Measurements from ENCODE around the gene PPIL3. TPM values are rescaled to one million over a fixed set of nuclear protein-coding genes. Genes with fewer than 3 reads are reported as not detected.

PPIL3 gene
- total RNA-seq (10 to 100 TPM; 19.1 to 50.9 (median 38.2) TPM), polyA plus RNA-seq (10 to 100 TPM; 38.4 to 64.7 TPM)
- long read RNA-seq, donor 1, transcript PPIL3-201 (7 exons, 1,370 nt) = minor isoform, 6 of 29 reads
- long read RNA-seq, donor 1, transcript PPIL3-202 (7 exons, 1,194 nt) = major isoform, 7 of 29 reads
- long read RNA-seq, donor 1, partial matches to known transcripts = 0 of 29 reads
- long read RNA-seq, donor 1, other reads (novel, unspliced or antisense) = 15 of 29 reads
- long read RNA-seq, donor 2, transcript PPIL3-202 (7 exons, 1,194 nt) = major isoform, 5 of 18 reads
- long read RNA-seq, donor 2, partial matches to known transcripts = 0 of 18 reads
- long read RNA-seq, donor 2, other reads (novel, unspliced or antisense) = 8 of 18 reads
- long read RNA-seq, donor 3, partial matches to known transcripts = 0 of 19 reads
- long read RNA-seq, donor 3, other reads (novel, unspliced or antisense) = 10 of 19 reads

GRCh38 chr2:200888704-200889625 lies at the start of gene PPIL3, which contains the start of gene NIF3L1:
PPIL3 (minus strand) TSS chr2:200889077; CDS start chr2:200887615, 1,462 bp downstream.
NIF3L1 (plus strand) TSS chr2:200889371; CDS start chr2:200891944, 2,573 bp downstream.
- intact Hi-C loops (cut with DNase I) = loop anchor here in 2 of 4 donors (10.0 kb wide), 1 partner anchor 174 kb away; no protein-coding TSS in a partner anchor
- Histone ChIP-seq H3K27ac (peak within 1 kb of the TSS; percentile 66 to 78), H3K4me1 (ENCODE audit: insufficient read depth) (peaks cover 7% of the 10 kb centered on the region), H3K36me3 (no peaks in the 10 kb centered on the region), H3K27me3 (no peaks in the 10 kb centered on the region), H3K9me3 (no peaks in the 10 kb centered on the region), H3K4me3 (peak within 1 kb of the TSS; percentile 66)
- no peak for TF ChIP-seq EP300 (IDR thresholded peaks at IDR 0.05)
- TF ChIP-seq CTCF (IDR thresholded peaks at IDR 0.05) = no peak
- TF ChIP-seq POLR2A (IDR thresholded peaks at IDR 0.05) = no peak
- peak; percentile 94 to 96 (median 94) for DNase-seq
- 0% methylated on average over 50 of the region's 50 CpGs for WGBS, 3 donors

- intact Hi-C loops (cut with DNase I) = no loop called here
- H3K36me3 ChIP-seq = no peaks in the 10 kb centered on the region
- WGBS, 3 donors = 10 to 34% (median 12%) methylated on average over 3 of the region's 3 CpGs
These were observed 42.2 kb upstream of the PPIL3 start for GRCh38 chr2:200930947-200931626.

GRCh38 chr2:200929334-200930249 lies 40.7 kb upstream of the PPIL3 start:
- Histone ChIP-seq H3K36me3 (no peaks in the 10 kb centered on the region), H3K27ac (no peak overlapping the region), H3K27me3 (no peaks in the 10 kb centered on the region), H3K4me3 (no peak overlapping the region), H3K9me3 (no peaks in the 10 kb centered on the region), H3K4me1 (ENCODE audit: insufficient read depth) (no peaks in the 10 kb centered on the region)
- WGBS, 3 donors = 62 to 81% (median 72%) methylated on average over 2 of the region's 2 CpGs
- intact Hi-C loops (cut with DNase I) = loop anchor here in 1 of 4 donors (10.0 kb wide), 1 partner anchor 65 kb away; no protein-coding TSS in a partner anchor
- no peak for TF ChIP-seq POLR2A (IDR thresholded peaks at IDR 0.05)
- no peak for TF ChIP-seq CTCF (IDR thresholded peaks at IDR 0.05)
- no peak for TF ChIP-seq EP300 (IDR thresholded peaks at IDR 0.05)
- no peak for DNase-seq

More at GRCh38 chr2:200930947-200931626, 42.2 kb upstream of the PPIL3 start:
- Histone ChIP-seq H3K4me1 (ENCODE audit: insufficient read depth) (no peaks in the 10 kb centered on the region), H3K27ac (no peak overlapping the region), H3K4me3 (no peak overlapping the region), H3K27me3 (no peaks in the 10 kb centered on the region), H3K9me3 (no peaks in the 10 kb centered on the region)
- TF ChIP-seq CTCF (IDR thresholded peaks at IDR 0.05) = no peak
- no peak for TF ChIP-seq EP300 (IDR thresholded peaks at IDR 0.05)
- TF ChIP-seq POLR2A (IDR thresholded peaks at IDR 0.05) = no peak
- no peak for DNase-seq

Measured in ovary (tissue), 10 donors.